ENCODE results near the gene MYADML2.

GRCh38 chr17:81947189-81947588 is at the start of gene MYADML2:
- TF ChIP-seq POLR2AphosphoS5 (IDR thresholded peaks at IDR 0.05; ENCODE audit: low read depth) (no peak), CTCF (conservative IDR thresholded peaks at IDR 0.05; ENCODE audit: low read depth in 2 of 2) (no peak), REST (IDR thresholded peaks at IDR 0.05; ENCODE audit: unreplicated experiment) (no peak), EZH2 (IDR thresholded peaks at IDR 0.05; ENCODE audit: low read depth, unreplicated experiment) (no peak), CREB1 (CRISPR knock-in tag; IDR thresholded peaks at IDR 0.05; ENCODE audit: low read depth) (no peak), JUNB (IDR thresholded peaks at IDR 0.05; ENCODE audit: unreplicated experiment) (no peak), EZH2phosphoT487 (IDR thresholded peaks at IDR 0.05; ENCODE audit: unreplicated experiment) (no peak), STAT1 (IDR thresholded peaks at IDR 0.05; ENCODE audit: unreplicated experiment) (no peak), ZNF114 (CRISPR knock-in tag; IDR thresholded peaks at IDR 0.05) (no peak), ETS1 (IDR thresholded peaks at IDR 0.05) (no peak), ZNF331 (CRISPR knock-in tag; IDR thresholded peaks at IDR 0.05; ENCODE audit: low read depth) (no peak), NANOG (IDR thresholded peaks at IDR 0.05; ENCODE audit: borderline replicate concordance) (no peak)

Measured in GM23338 (cell line).